Stomach (tissue), 9 donors: ENCODE results near the gene EGFR. TPM values are rescaled to one million over a fixed set of nuclear protein-coding genes. Genes with fewer than 3 reads are reported as not detected.

ENCODE experiments used
- DNase-seq, 2 donors: peaks; one replicate each; pipeline versions ENCODE4 v3.0.0 to v3.0.0-alpha.2; 2013 to 2019
- H3K27ac ChIP-seq, 5 donors: fragments of 200-600 bp in 4 of 5; sonication (generic) in 4 of 5; one replicate each; pipeline ENCODE4 v1.5.1; 2013 to 2019; ENCODE audit warnings: mild to moderate bottlenecking in 1 of 5, moderate library complexity in 1 of 5
- H3K27me3 ChIP-seq, 3 donors: fragments of 200-600 bp; sonication (generic); one replicate each; pipeline ENCODE4 v1.5.1; 2017 to 2019; ENCODE audit warnings: mixed run types in 1 of 3
- H3K36me3 ChIP-seq, 4 donors: fragments of 200-600 bp; sonication (generic); 1 replicate in 3 of 4; 2 replicates in 1 of 4; pipeline ENCODE4 v1.5.1; 2016 to 2019
- H3K4me1 ChIP-seq, 4 donors: fragments of 200-600 bp; sonication (generic); one replicate each; pipeline ENCODE4 v1.5.1; 2016 to 2019
- H3K4me3 ChIP-seq, 4 donors: fragments of 200-600 bp; sonication (generic) in 3 of 4; one replicate each; pipeline ENCODE4 v1.5.1; 2016 to 2019; ENCODE audit warnings: mild to moderate bottlenecking in 1 of 4
- H3K9me3 ChIP-seq, 4 donors: fragments of 200-600 bp; sonication (generic); one replicate each; pipeline ENCODE4 v1.5.1; 2016 to 2019
- CTCF ChIP-seq, 7 experiments: fragments of 450-650 bp in 4 of 7; fragments of 200-600 bp in 3 of 7; sonication (generic) in 3 of 7; IDR thresholded peaks; one replicate each; pipeline ENCODE4 v1.5.1; 2016 to 2019; ENCODE audit warnings: antibody characterized with exemption in 7 of 7, control low read depth in 2 of 7, mild to moderate bottlenecking in 1 of 7
- EP300 ChIP-seq: sonication (generic); formaldehyde crosslinking; IDR thresholded peaks from one replicate; pipeline ENCODE4 v1.6.1; 2017; ENCODE audit warnings: antibody characterized with exemption
- POLR2A ChIP-seq, 4 donors: fragments of 450-650 bp; IDR thresholded peaks; one replicate each; pipeline ENCODE4 v1.6.1; 2016; ENCODE audit warnings: antibody characterized with exemption in 4 of 4, control low read depth in 2 of 4, mild to moderate bottlenecking in 1 of 4, moderate library complexity in 1 of 4
- POLR2AphosphoS5 ChIP-seq, 3 donors: sonication (generic); formaldehyde crosslinking; IDR thresholded peaks; one replicate each; pipeline ENCODE4 v1.6.1; 2016; ENCODE audit warnings: antibody characterized with exemption in 3 of 3
- WGBS, 5 donors: extraction: QIAGEN DNeasy Blood & Tissue Kit in 3 of 5; methylation state at CpG; one replicate each; pipeline versions ENCODE4 v1.1.5 to v1.1.7; 2013 to 2018; 5-methylcytosine and 5-hydroxymethylcytosine counted together
- intact Hi-C: fragments of 100-400 bp; cut with DNase I; formaldehyde crosslinking; loops from one replicate; pipeline ENCODE4 v1.15.1; 2023; ENCODE audit warnings: low total_unique reads
- polyA plus RNA-seq, 3 donors: library from polyadenylated mRNA; stranded (reverse); fragments of 200-250 nt; gene quantifications; one replicate each; pipeline ENCODE4 v1.2.3, GENCODE V29; 2013
- total RNA-seq, 5 donors: library from RNA; depleted of rRNA; stranded (reverse); fragments of >200 nt; gene quantifications; one replicate each; pipeline versions ENCODE4 v1.1.0 to v1.2.3, GENCODE V29; 2014 to 2016
- donor health status: healthy with polysubstance abuse.
- donor health status: Bipolar disorder and iron deficiency.
- donor health status: healthy.

The EGFR gene
- total and polyA plus RNA-seq, 8 donors: 3.4 to 43.4 (median 32.6) TPM

DNA sequence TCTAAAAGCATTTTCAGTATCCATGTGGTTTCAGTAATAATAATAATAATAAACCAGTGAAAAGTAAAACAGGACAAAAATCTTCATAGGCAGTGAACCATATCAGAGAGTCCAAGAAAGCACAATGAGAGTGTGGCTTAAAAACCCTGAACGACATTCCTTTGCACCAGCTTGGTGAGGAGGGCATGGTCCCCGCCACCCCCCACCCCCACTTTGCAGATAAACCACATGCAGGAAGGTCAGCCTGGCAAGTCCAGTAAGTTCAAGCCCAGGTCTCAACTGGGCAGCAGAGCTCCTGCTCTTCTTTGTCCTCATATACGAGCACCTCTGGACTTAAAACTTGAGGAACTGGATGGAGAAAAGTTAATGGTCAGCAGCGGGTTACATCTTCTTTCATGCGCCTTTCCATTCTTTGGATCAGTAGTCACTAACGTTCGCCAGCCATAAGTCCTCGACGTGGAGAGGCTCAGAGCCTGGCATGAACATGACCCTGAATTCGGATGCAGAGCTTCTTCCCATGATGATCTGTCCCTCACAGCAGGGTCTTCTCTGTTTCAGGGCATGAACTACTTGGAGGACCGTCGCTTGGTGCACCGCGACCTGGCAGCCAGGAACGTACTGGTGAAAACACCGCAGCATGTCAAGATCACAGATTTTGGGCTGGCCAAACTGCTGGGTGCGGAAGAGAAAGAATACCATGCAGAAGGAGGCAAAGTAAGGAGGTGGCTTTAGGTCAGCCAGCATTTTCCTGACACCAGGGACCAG lies 172.5 kb downstream of the EGFR start:
- TF ChIP-seq EP300 (no peak), CTCF (IDR thresholded peaks at IDR 0.05) (no peak), POLR2AphosphoS5 (IDR thresholded peaks at IDR 0.05) (no peak), POLR2A (IDR thresholded peaks at IDR 0.05) (no peak)
- Histone ChIP-seq H3K4me1 (peaks cover 11 to 54% (median 35%) of the 10 kb centered on the region in 4 donors), H3K27ac (peak overlapping the region in 1 of 5 donors; percentile 52), H3K27me3 (no peaks in the 10 kb centered on the region), H3K4me3 (no peak overlapping the region), H3K9me3 (no peaks in the 10 kb centered on the region), H3K36me3 (peaks cover 6 to 45% (median 31%) of the 10 kb centered on the region in 4 donors)
- intact Hi-C loops: no loop called here
- 85 to 89% (median 88%) methylated on average over 17 of the region's 17 CpGs for WGBS, 5 donors
- no peak for DNase-seq

DNA sequence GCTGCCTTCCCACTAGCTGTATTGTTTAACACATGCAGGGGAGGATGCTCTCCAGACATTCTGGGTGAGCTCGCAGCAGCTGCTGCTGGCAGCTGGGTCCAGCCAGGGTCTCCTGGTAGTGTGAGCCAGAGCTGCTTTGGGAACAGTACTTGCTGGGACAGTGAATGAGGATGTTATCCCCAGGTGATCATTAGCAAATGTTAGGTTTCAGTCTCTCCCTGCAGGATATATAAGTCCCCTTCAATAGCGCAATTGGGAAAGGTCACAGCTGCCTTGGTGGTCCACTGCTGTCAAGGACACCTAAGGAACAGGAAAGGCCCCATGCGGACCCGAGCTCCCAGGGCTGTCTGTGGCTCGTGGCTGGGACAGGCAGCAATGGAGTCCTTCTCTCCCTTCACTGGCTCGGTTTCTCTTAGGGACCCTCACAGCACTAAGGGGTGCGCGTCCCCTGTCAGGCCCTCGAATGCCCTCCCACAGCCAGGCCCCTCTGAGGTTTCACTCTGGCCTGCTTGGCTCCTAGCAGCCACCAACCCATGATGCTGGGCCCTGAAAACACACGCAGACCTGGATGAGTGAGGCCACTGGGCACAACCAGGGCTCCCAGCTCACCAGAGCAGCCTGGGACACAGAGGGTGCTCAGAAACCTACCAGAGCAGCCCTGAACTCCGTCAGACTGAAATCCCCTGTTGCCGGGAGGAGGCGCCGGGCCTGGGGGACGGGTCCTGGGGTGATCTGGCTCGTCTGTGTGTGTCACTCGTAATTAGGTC lies 173.3 kb downstream of the EGFR start:
- peaks cover 11 to 46% (median 30%) of the 10 kb centered on the region in 4 donors for H3K4me1 ChIP-seq
- H3K27ac ChIP-seq: peak overlapping the region in 4 of 5 donors; percentile 10 to 74 (median 49)
- 74 to 86% (median 83%) methylated on average over 10 to 17 of the region's 17 CpGs for WGBS, 5 donors
- no peaks in the 10 kb centered on the region for H3K27me3 ChIP-seq
- H3K9me3 ChIP-seq: no peaks in the 10 kb centered on the region
- H3K4me3 ChIP-seq: no peak overlapping the region
- intact Hi-C loops: no loop called here
- H3K36me3 ChIP-seq: peaks cover 4 to 37% (median 25%) of the 10 kb centered on the region in 4 donors
- TF ChIP-seq CTCF (IDR thresholded peaks at IDR 0.05) (no peak), POLR2AphosphoS5 (IDR thresholded peaks at IDR 0.05) (no peak), EP300 (no peak), POLR2A (IDR thresholded peaks at IDR 0.05) (no peak)
- DNase-seq: no peak

- peaks cover 4 to 32% (median 24%) of the 10 kb centered on the region in 4 donors for H3K36me3 ChIP-seq
- no peaks in the 10 kb centered on the region for H3K9me3 ChIP-seq
- peak in 1 of 2 donors; percentile 35 for DNase-seq
- intact Hi-C loops: no loop called here
- peaks cover 8 to 40% (median 26%) of the 10 kb centered on the region in 4 donors for H3K4me1 ChIP-seq
- no peaks in the 10 kb centered on the region for H3K27me3 ChIP-seq
- 12 to 21% (median 18%) methylated on average over 7 of the region's 7 CpGs for WGBS, 5 donors
- H3K4me3 ChIP-seq: no peak overlapping the region
- TF ChIP-seq CTCF (IDR thresholded peaks at IDR 0.05): no peak
- peak overlapping the region in 4 of 5 donors; percentile 12 to 74 (median 49) for H3K27ac ChIP-seq
These were observed 173.9 kb downstream of the EGFR start for GRCh38 chr7:55192723-55193122.

GRCh38 chr7:55193245-55193644 lies 174.4 kb downstream of the EGFR start:
- peak overlapping the region in 2 of 5 donors; percentile 12 to 74 for H3K27ac ChIP-seq
- TF ChIP-seq EP300: no peak
- TF ChIP-seq POLR2AphosphoS5 (IDR thresholded peaks at IDR 0.05): no peak
- no peak for TF ChIP-seq POLR2A (IDR thresholded peaks at IDR 0.05)
- no peak for TF ChIP-seq CTCF (IDR thresholded peaks at IDR 0.05)
- DNase-seq: no peak
- no peaks in the 10 kb centered on the region for H3K9me3 ChIP-seq
- WGBS, 5 donors: 83 to 91% (median 87%) methylated on average over 9 of the region's 9 CpGs
- no peaks in the 10 kb centered on the region for H3K27me3 ChIP-seq
- intact Hi-C loops: no loop called here
- no peak overlapping the region for H3K4me3 ChIP-seq
- peaks cover 4 to 32% (median 24%) of the 10 kb centered on the region in 4 donors for H3K36me3 ChIP-seq
- H3K4me1 ChIP-seq: peaks cover 3 to 35% (median 21%) of the 10 kb centered on the region in 4 donors
